ENCODE results near the gene SETD7. TPM values are rescaled to one million over a fixed set of nuclear protein-coding genes. Genes with fewer than 3 reads are reported as not detected.

SETD7 gene
- total RNA-seq, 2 experiments from 2014 or later = 22.8 to 23.0 TPM

- ChIA-PET CTCF (no interaction called here), POLR2A (no interaction called here)
Measured at GRCh38 chr4:139576219-139576618, 20.2 kb upstream of the SETD7 start.

- POLR2A ChIA-PET = no interaction called here
- CTCF ChIA-PET = no interaction called here
Measured at GRCh38 chr4:139575072-139575471, 19.1 kb upstream of the SETD7 start.

DNA sequence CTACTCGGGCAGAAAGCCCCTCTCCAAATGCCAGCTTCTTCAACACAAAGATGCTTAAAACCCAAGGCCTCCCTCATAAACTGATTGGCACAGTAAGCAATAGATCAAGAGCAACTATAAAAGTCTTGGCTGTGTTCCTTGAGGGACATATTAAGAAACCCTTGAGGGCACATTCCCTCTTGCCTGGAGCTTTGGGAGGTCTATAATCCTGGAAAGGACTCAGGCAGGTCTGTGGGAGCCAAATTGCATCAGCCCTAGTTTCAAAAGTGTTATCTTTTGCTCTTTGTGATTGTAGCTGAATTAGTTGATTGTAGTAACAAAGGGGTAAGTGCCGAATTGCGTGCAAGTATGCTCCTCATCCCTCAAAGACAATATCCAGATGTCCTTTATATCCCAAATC lies 18.6 kb upstream of the SETD7 start:
- ChIA-PET CTCF (no interaction called here), POLR2A (no interaction called here)

GRCh38 chr4:139568206-139568955 lies 12.4 kb upstream of the SETD7 start:
- CTCF ChIA-PET = no interaction called here
- POLR2A ChIA-PET = no interaction called here

GRCh38 chr4:139567159-139567870 lies 11.3 kb upstream of the SETD7 start:
- POLR2A ChIA-PET = no interaction called here
- CTCF ChIA-PET = no interaction called here

GRCh38 chr4:139564502-139564901 lies 8.5 kb upstream of the SETD7 start:
- CTCF ChIA-PET = no interaction called here
- POLR2A ChIA-PET = no interaction called here

- CTCF ChIA-PET = no interaction called here
- POLR2A ChIA-PET = no interaction called here
Measured at GRCh38 chr4:139563515-139563914, 7.5 kb upstream of the SETD7 start.

DNA sequence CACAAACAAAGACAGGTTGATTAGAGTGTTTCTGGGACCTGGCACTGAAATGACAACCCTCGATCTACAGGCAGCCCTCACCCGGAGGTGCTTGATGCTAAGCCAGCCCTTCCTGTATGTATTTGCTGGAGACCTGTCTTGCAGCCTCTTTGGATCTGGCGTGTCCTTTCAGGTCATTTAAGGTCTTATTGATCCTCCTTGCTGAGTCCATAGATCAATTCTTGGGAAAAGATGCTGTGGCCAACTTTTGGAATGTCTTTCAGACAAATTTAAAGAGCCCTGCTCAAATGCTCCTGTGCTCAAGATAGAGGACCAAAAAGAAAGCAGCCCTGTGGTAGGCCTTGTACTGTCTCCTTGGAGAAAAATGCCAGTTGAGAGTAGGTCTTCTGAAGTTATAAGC lies 6.8 kb upstream of the SETD7 start:
- ChIA-PET POLR2A (no interaction called here), CTCF (no interaction called here)

DNA sequence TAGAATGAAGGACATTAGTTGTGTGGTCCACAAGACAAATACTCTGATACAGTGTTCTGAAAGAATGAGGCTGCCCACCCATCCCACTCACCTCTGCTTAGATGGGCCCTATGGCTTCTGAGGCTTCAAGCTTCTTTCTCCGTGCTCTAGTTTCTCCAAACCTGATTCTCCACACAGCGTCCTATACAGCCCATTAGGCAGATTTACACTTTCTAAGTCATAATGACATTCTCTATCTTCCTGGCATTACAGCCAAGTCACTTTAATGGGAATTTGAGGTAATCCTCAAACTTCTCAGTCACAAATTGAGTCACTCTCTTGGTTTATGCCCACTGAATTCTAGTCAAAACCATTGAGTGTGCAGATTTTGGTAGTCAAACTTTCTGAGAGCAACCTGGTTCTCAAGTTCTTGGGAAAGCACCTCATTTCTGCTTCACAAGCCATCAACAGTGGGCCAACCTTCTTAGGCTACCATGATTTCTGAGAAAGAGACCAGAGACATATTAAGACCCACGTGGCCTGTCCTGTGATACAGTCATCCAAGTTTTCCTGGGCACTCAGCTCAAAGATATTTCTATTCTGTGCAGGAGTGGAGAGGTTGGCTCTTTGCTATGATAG lies 6.2 kb upstream of the SETD7 start:
- POLR2A ChIA-PET = no interaction called here
- CTCF ChIA-PET = no interaction called here

- ChIA-PET CTCF (no interaction called here), POLR2A (no interaction called here)
Measured at GRCh38 chr4:139560406-139561104, 4.5 kb upstream of the SETD7 start.

- POLR2A ChIA-PET = no interaction called here
- CTCF ChIA-PET = no interaction called here
Measured at GRCh38 chr4:139559687-139560086, 3.7 kb upstream of the SETD7 start.

GRCh38 chr4:139559089-139559479 lies 3.1 kb upstream of the SETD7 start:
- POLR2A ChIA-PET = no interaction called here
- CTCF ChIA-PET = no interaction called here

- ChIA-PET CTCF (interaction anchor here (1.3 kb wide), 1 partner anchor 45 kb away, joined by 3 read pairs; no protein-coding TSS in a partner anchor), POLR2A (interaction anchor here (0.6 kb wide), 1 partner anchor 87 kb away, joined by 8 read pairs; no protein-coding TSS in a partner anchor)
Measured at GRCh38 chr4:139558235-139559088, 2.4 kb upstream of the SETD7 start.

GRCh38 chr4:139557556-139558110 lies 1.6 kb upstream of the SETD7 start:
- ChIA-PET POLR2A (interaction anchor here (1.0 kb wide), 1 partner anchor 380 kb away, joined by 3 read pairs; the partner anchor contains the start of gene ELF2), CTCF (interaction anchor here (1.1 to 1.5 kb wide), 4 partner anchors 46 to 380 kb away, joined by 3 to 4 read pairs (median 3); partner anchors contain the start of gene NAA15)

GRCh38 chr4:139556724-139557555 lies 921 bp upstream of the SETD7 start:
- ChIA-PET POLR2A (interaction anchor here (0.5 to 1.0 kb wide), 3 partner anchors 380 to 542 kb away, joined by 3 to 4 read pairs (median 3); partner anchors contain the start of genes ELF2 and NOCT), CTCF (interaction anchor here (1.1 to 1.5 kb wide), 4 partner anchors 46 to 379 kb away, joined by 3 to 4 read pairs (median 3); partner anchors contain the start of gene NAA15)

GRCh38 chr4:139555705-139556070 lies 331 bp downstream of the SETD7 start:
- CTCF ChIA-PET = no interaction called here

GRCh38 chr4:139554893-139555704 lies 920 bp downstream of the SETD7 start:
- ChIA-PET POLR2A (no interaction called here), CTCF (no interaction called here)

More at GRCh38 chr4:139555705-139556070, 331 bp downstream of the SETD7 start:
- POLR2A ChIA-PET = no interaction called here

- ChIA-PET CTCF (no interaction called here), POLR2A (no interaction called here)
Measured at GRCh38 chr4:139554642-139554892, 1.5 kb downstream of the SETD7 start.
